AG08395 (cell line): ENCODE measurements around the gene EPB41L1.

Experiments
- DNase-seq: peaks from one replicate; pipeline ENCODE4 v3.0.0; 2012; ENCODE audit warnings: mixed read lengths, low spot score

Gene EPB41L1

DNA sequence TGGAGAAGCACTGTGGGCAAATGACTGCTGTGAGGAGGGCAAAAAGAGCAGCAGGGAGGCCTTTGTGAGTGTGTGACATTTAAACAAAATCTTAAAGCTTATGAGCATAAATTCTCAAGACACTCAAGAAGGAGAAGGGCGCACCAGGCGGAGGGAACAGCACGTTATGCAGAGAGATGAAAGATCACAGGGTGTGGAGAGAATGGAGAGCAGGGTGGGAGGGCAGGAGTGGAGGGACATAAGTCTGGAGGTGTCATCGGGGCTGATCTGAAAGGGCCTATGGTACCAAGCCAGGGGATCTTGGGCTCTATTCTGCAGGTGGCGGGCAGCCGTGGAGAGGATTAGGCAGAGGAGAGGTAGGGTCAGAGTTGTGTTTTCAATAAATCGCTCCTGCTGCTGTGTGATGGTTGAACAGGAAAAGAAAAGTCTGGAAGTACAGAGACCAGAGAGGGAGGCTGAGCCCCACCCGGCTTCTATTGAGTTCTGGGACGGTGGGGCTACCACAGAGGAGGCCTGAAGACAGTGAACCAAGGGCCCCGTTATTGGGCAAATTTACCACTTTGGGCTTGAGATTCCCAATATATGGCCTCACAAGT lies 127.3 kb downstream of the EPB41L1 start:
- DNase-seq = no peak
